Measurements from ENCODE around the gene MTF1.
A peak's percentile ranks its signal among the peaks of the same experiment; 100 is the strongest.

MTF1 gene

DNA sequence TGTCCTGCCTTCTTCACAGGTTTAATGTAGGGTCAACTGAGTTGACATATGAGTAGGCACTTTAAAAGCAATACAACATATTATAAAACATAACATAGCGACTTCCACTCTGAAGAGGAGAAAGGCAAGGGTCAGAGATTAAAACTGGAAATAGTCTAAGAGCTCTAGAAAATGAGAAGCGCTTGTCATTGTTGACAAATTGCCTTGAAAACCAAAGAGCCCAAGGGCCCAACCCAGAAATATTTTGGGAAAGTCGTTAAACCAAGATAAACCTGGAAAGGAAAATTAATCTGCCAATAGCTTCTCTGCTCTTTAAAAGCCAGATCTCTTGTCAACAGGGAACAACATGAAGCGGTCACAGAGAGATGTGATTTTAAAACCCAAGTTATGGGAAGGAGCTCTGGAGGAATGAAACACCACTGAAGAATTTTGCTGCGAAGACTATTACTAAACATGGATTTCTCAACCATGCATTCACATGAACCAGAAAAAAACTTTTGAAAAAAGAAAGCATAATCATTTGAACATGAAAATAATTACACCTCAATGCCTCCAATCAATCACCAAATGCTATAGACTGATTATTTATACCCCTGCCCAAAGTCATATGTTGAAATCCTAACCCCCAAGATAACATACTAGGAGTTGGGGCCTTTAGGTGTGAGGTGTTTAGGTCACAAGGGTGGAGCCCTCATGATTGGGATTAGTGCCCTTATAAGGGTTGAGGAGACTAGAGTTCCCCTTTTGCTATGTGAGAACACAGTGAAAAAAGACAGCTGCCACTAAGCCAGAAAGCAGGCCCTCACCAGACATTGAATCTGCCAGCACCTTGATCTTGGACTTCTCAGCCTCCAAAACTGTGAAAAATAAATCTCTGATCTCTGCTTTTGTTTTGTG is 33.0 kb upstream of the MTF1 start:
- H3K27ac ChIP-seq (ENCODE audit: extremely low read depth, low read depth, low read length) = no peak overlapping the region
- H3K4me1 ChIP-seq (ENCODE audit: control insufficient read depth, insufficient read depth, low read length) = no peaks in the 10 kb centered on the region
- CTCF ChIA-PET = interaction anchor here (0.9 to 1.7 kb wide), 3 partner anchors 8 to 33 kb away, joined by 7 to 8 read pairs (median 7); no protein-coding TSS in a partner anchor
- no peak for TF ChIP-seq PRDM1 (tag by site-specific recombination; IDR thresholded peaks at IDR 0.05)
- TF ChIP-seq, protein P1, sequence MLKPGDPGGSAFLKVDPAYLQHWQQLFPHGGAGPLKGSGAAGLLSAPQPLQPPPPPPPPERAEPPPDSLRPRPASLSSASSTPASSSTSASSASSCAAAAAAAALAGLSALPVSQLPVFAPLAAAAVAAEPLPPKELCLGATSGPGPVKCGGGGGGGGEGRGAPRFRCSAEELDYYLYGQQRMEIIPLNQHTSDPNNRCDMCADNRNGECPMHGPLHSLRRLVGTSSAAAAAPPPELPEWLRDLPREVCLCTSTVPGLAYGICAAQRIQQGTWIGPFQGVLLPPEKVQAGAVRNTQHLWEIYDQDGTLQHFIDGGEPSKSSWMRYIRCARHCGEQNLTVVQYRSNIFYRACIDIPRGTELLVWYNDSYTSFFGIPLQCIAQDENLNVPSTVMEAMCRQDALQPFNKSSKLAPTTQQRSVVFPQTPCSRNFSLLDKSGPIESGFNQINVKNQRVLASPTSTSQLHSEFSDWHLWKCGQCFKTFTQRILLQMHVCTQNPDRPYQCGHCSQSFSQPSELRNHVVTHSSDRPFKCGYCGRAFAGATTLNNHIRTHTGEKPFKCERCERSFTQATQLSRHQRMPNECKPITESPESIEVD (tag by site-specific recombination; IDR thresholded peaks at IDR 0.05) = peak; percentile 49
- no peaks in the 10 kb centered on the region for H3K9me3 ChIP-seq (ENCODE audit: control insufficient read depth, insufficient read depth, low read depth, low read length)
- H3K4me3 ChIP-seq (ENCODE audit: low read depth, low read length) = no peak overlapping the region
- POLR2A ChIA-PET = no interaction called here
- H3K36me3 ChIP-seq (ENCODE audit: control insufficient read depth in 2 of 2, insufficient read depth in 1 of 2, low read length in 2 of 2) = peaks cover 4 to 23% of the 10 kb centered on the region in 2 experiments; a peak in 2 of 3 replicates

DNA sequence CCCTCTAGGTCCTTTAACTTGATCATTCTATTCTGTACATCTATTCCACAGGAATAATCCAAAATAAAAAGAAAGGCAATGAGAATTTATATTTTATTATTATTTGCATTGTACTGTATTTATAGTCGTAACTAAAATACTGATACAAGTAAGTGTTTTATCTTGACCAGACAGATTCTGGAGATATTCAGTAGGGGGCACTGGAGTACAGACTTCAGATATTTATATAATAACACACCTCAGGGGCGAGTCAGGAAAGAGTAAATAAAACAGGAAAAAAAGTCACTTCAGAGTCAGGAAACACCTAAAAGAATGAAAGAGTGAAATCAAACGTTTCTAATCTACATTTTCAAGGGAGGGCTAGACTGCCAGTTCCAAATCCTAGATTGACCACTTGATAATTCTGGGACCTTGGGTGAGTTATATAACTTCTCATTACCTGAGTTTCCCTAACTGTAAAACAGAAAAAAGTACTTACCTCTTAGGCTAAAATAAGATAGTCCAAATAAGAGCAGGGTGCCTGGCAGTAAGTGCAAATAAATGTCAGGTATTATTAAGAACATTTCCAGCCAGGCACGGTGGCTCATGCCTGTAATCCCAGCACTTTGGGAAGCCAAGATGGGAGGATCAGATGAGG is 31.1 kb upstream of the MTF1 start:
- POLR2A ChIA-PET = no interaction called here
- no peaks in the 10 kb centered on the region for H3K9me3 ChIP-seq (ENCODE audit: control insufficient read depth, insufficient read depth, low read depth, low read length)

DNA sequence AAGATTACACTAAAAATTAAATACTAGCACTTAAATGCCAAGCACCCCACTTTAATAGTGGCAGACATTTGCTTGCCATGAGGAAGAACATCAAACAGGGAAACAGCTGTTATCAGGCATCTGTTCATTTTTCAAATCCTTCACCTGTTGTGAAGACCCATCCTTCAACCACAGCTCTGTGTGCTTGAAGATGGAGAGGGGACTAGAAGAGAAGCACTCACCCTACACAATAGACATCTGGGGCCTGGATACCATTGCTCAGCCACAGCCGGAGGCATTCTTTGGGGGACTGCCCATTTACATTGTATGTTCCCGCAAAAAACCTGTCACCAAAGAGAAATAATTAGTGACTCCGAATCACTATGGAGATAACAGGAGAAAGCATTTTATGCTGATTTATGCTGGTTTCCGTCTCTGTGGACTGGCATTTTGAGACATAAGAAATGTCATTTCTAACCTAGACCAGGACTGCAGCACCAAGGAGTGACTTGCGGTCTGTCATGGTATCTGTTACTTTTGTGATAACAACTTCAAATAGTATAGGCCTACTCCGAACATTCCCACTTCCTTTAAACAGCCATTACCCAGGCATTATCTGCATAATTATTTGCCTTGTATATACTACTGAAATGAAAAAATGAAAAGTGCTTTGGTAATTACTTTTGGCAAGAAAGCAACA is 28.8 kb upstream of the MTF1 start:
- Histone ChIP-seq H3K4me1 (ENCODE audit: control insufficient read depth, insufficient read depth, low read length) (no peaks in the 10 kb centered on the region), H3K9me3 (ENCODE audit: control insufficient read depth, insufficient read depth, low read depth, low read length) (no peaks in the 10 kb centered on the region), H3K27ac (ENCODE audit: extremely low read depth, low read depth, low read length) (no peak overlapping the region), H3K4me3 (ENCODE audit: low read depth, low read length) (no peak overlapping the region), H3K36me3 (ENCODE audit: control insufficient read depth in 2 of 2, insufficient read depth in 1 of 2, low read length in 2 of 2) (peaks cover 26 to 58% of the 10 kb centered on the region in 2 experiments)
- TF ChIP-seq, protein P2, sequence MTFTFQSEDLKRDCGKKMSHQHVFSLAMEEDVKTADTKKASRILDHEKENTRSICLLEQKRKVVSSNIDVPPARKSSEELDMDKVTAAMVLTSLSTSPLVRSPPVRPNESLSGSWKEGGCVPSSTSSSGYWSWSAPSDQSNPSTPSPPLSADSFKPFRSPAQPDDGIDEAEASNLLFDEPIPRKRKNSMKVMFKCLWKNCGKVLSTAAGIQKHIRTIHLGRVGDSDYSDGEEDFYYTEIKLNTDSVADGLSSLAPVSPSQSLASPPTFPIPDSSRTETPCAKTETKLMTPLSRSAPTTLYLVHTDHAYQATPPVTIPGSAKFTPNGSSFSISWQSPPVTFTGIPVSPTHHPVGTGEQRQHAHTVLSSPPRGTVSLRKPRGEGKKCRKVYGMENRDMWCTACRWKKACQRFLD (tag by site-specific recombination; IDR thresholded peaks at IDR 0.05) = no peak
- TF ChIP-seq, protein P3, sequence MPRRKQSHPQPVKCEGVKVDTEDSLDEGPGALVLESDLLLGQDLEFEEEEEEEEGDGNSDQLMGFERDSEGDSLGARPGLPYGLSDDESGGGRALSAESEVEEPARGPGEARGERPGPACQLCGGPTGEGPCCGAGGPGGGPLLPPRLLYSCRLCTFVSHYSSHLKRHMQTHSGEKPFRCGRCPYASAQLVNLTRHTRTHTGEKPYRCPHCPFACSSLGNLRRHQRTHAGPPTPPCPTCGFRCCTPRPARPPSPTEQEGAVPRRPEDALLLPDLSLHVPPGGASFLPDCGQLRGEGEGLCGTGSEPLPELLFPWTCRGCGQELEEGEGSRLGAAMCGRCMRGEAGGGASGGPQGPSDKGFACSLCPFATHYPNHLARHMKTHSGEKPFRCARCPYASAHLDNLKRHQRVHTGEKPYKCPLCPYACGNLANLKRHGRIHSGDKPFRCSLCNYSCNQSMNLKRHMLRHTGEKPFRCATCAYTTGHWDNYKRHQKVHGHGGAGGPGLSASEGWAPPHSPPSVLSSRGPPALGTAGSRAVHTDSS (tag by site-specific recombination; IDR thresholded peaks at IDR 0.05) = no peak
- TF ChIP-seq TCF7L2 (IDR thresholded peaks at IDR 0.05; ENCODE audit: borderline replicate concordance, low read depth, low read length) = no peak
- TF ChIP-seq ZNF585B (tag by site-specific recombination; IDR thresholded peaks at IDR 0.05) = no peak
- TF ChIP-seq ZNF214 (tag by site-specific recombination; IDR thresholded peaks at IDR 0.05; ENCODE audit: borderline replicate concordance) = no peak
- no peak for TF ChIP-seq ZNF239 (tag by site-specific recombination; IDR thresholded peaks at IDR 0.05)
- no peak for TF ChIP-seq FEZF1 (tag by site-specific recombination; IDR thresholded peaks at IDR 0.05)
- TF ChIP-seq, protein P4, sequence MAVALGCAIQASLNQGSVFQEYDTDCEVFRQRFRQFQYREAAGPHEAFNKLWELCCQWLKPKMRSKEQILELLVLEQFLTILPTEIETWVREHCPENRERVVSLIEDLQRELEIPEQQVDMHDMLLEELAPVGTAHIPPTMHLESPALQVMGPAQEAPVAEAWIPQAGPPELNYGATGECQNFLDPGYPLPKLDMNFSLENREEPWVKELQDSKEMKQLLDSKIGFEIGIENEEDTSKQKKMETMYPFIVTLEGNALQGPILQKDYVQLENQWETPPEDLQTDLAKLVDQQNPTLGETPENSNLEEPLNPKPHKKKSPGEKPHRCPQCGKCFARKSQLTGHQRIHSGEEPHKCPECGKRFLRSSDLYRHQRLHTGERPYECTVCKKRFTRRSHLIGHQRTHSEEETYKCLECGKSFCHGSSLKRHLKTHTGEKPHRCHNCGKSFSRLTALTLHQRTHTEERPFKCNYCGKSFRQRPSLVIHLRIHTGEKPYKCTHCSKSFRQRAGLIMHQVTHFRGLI (tag by site-specific recombination; IDR thresholded peaks at IDR 0.05) = no peak
- no peak for TF ChIP-seq ZNF302 (tag by site-specific recombination; IDR thresholded peaks at IDR 0.05; ENCODE audit: low read depth)
- TF ChIP-seq, protein P5, sequence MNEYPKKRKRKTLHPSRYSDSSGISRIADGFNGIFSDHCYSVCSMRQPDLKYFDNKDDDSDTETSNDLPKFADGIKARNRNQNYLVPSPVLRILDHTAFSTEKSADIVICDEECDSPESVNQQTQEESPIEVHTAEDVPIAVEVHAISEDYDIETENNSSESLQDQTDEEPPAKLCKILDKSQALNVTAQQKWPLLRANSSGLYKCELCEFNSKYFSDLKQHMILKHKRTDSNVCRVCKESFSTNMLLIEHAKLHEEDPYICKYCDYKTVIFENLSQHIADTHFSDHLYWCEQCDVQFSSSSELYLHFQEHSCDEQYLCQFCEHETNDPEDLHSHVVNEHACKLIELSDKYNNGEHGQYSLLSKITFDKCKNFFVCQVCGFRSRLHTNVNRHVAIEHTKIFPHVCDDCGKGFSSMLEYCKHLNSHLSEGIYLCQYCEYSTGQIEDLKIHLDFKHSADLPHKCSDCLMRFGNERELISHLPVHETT (tag by site-specific recombination; IDR thresholded peaks at IDR 0.05) = no peak
- no peak for TF ChIP-seq ZNF747 (tag by site-specific recombination; IDR thresholded peaks at IDR 0.05)
- TF ChIP-seq ZNF76 (tag by site-specific recombination; IDR thresholded peaks at IDR 0.05; ENCODE audit: borderline replicate concordance, low read depth) = no peak
- no peak for TF ChIP-seq ZNF623 (tag by site-specific recombination; IDR thresholded peaks at IDR 0.05)
- POLR2A ChIA-PET = no interaction called here
- CTCF ChIA-PET = interaction anchor here (0.5 to 1.5 kb wide), 5 partner anchors 29 to 369 kb away, joined by 3 to 5 read pairs (median 3); partner anchors contain the start of gene MTF1

More for the DNA sequence above, 31.1 kb upstream of the MTF1 start:
- H3K27ac ChIP-seq (ENCODE audit: extremely low read depth, low read depth, low read length) = no peak overlapping the region
- peaks cover 11 to 40% of the 10 kb centered on the region in 2 experiments for H3K36me3 ChIP-seq (ENCODE audit: control insufficient read depth in 2 of 2, insufficient read depth in 1 of 2, low read length in 2 of 2)
- H3K4me1 ChIP-seq (ENCODE audit: control insufficient read depth, insufficient read depth, low read length) = no peaks in the 10 kb centered on the region
- CTCF ChIA-PET = interaction anchor here (0.8 to 1.4 kb wide), 5 partner anchors 10 to 85 kb away, joined by 3 to 8 read pairs (median 4); no protein-coding TSS in a partner anchor
- H3K4me3 ChIP-seq (ENCODE audit: low read depth, low read length) = no peak overlapping the region
- TF ChIP-seq ZBTB17 (tag by site-specific recombination; IDR thresholded peaks at IDR 0.05) (peak; percentile 23; the same call in 1 of the 2 replicates), KLF7 (tag by site-specific recombination; IDR thresholded peaks at IDR 0.05; ENCODE audit: borderline replicate concordance) (no peak), ZNF654 (tag by site-specific recombination; IDR thresholded peaks at IDR 0.05; ENCODE audit: low read depth) (peak; percentile 69)
